ENCODE measurements around the gene LGR6.
A peak's percentile ranks its signal among the peaks of the same experiment; 100 is the strongest.
"Not testable (repeated sequence)": the region's sequence is repeated elsewhere in the genome, so short reads cannot be mapped to it uniquely, and the experiment has no call there.

LGR6 gene

DNA sequence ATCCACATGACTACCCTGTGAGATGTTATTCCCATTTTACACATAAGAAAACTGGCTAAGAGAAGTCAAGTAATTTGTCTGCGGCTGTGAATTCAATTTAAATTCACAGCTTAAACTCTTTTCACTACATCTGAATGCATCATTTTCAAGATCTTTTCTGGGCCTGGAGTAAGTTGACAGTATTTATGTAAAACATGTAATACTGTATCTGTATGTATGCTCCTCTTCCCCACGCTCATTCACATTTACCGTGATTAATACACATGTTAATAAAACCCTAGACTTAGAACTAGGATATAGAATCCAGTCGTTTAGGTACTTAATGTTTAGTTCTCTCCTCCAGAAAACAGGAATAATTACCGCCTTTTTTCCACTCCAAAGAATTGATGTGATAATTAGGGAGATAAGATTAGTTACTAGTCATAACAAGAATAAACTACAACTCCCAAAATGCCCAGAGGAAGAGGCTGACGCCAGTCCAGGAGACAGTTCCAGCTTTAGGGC is 154.5 kb downstream of the LGR6 start:
- no peak for DNase-seq

DNA sequence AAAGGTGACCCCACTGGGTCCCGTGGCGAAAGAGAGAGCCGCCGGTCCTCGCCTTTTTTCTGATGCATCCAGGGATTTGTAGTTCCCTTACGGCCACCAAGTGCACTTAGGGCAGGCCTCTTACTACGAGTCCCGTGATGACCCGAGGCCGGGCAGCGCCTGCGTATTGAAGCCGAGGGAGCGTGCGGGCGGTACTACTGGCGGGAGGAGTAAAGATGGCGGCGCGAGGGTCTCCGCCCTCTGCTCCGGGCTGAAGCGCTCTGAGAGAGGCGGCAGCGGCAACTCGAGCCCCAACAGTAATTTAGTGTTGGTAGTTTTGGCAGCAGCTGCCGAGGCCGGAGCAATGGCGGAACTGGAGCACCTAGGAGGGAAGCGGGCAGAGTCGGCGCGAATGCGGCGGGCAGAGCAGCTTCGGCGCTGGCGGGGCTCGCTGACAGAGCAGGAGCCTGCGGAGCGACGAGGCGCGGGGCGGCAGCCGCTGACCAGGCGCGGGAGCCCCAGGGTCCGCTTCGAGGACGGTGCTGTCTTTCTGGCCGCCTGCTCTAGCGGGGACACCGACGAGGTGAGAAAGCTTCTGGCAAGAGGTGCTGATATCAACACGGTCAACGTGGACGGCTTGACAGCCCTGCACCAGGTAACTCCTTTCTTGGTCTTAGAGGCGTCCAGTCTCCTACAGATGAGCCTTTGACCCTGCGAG is 155.1 kb downstream of the LGR6 start, which contains the start of gene PPP1R12B:
Gene PPP1R12B, plus strand, starts transcription at position 191 of the 697 bp plus-strand sequence. Its CDS starts 153 bp downstream, at position 344.
- peak; percentile 99 for DNase-seq

DNA sequence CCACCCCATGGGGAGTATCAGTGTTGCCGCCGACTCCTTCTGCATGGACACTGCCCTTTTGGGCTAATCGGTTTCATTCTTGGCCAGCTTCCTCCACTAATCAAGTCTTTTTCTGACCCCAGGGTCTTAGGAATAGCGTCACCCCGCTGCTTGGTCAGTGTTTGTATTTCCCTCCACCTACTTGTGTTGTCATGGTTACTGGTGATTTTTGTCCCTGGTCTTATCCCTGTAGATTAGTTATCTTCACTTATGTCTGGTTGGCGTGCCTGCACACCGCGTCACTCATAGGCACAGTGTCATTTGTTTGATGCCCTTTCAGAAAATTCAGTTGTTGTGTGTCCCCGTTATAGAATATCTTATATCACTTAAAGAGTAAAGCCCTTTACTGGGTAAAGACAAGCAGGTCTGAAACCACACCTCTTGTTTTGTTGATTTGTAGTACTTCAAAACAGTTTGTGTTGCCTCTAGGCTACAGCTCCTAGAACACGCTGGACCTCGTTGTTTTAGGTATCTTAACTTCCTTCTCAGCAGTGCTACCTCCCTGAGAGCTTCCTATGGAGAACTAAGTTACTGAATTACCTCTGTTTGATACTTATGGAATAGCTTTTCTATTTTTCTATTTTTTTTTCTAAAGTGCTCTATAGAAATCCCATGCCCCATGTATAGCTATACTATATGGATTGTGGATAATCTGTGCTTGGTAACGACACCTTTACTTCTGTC is 155.8 kb downstream of the LGR6 start:
- peak; percentile 68 for DNase-seq

DNA sequence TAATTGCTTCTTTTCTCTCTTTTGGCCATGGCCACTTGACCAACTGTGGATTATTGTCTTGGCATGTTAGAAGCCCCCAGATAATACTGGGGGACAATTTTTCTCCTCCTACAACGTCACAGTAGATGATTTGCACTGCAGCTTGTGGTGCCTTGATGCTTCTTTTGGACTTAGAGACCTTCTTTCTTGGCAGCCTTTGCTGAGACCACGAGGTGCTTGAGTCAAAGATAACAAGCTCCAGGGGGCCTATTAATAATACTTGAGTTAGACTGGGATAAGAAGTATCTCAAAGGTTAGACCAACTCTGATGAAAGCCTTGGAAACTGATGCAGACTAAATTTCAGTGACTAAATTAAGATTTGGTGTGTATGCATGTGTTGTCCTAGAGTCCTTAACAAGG is 158.1 kb downstream of the LGR6 start:
- no peak for DNase-seq

DNA sequence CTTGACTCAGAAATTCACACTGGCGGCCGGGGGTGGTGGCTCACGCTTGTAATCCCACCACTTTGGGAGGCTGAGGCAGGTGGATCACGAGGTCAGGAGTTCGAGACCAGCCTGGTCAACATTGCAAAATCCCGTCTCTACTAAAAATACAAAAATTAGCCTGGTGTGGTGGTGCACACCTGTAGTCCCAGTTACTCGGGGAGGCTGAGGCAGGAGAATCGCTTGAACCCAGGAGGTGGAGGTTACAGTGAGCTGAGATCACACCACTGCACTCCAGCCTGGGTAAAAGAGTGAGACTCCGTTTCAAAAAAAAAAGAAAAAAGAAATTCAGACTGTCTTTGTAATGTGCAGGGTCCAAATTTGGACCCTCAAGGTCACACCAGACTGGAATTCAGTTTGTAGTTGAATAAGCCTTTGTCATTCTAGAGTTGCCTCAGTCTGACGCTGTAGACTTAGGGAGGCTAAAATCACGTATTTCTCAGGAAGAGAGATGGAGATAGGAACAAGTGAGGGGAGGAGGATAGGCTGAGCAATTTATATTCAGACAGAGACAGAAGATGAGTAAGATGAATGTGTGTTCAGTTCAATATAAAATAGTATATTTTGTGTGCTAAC is 159.1 kb downstream of the LGR6 start:
- not testable (repeated sequence) for DNase-seq

DNA sequence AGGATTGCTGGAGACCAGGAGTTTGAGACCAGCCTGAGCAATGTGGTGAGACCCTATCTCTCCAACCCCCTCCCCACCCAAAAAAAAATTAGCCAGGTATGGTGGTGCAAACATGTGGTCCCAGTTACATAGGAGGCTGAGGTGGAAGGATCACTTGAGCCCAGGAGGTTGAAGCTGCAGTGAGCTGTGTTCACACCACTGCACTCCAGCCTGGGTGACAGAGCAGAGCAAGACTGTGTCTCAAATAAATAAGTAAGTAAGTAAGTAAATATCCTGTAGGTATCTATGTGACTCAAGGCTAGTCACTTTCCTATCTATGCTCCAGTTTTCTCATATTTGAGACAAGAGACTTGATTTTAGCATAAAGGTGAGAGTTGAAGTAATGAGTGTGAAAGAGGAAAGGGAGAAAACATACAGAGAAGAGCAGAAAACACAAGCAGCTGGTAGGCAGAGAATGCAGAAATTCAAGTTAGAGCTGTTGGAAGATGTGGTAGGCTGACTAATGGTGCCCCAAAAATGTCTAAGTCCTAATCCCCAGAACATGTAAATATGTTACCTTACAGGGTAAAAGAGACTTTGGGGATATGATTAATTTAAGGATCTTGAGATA is 162.4 kb downstream of the LGR6 start:
- no peak for DNase-seq

DNA sequence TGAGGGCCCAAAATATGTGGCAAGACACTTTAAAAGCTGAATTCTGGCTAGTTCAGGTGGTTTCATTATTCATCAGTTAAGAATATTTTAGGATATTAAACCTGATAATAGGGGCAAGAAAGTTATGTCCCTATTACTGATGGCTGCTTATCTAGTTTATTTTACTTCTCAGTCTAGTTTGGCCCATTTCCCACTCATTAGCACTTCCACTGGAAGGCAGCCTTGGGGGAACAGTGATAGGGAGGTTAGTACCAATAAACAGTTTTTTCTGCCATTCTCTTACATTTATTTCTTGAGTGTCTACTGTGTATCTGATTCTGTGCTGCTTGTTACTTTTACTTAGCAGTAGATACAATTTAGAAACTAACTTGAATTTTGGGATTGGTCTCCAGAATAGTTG is 163.9 kb downstream of the LGR6 start:
- no peak for DNase-seq

DNA sequence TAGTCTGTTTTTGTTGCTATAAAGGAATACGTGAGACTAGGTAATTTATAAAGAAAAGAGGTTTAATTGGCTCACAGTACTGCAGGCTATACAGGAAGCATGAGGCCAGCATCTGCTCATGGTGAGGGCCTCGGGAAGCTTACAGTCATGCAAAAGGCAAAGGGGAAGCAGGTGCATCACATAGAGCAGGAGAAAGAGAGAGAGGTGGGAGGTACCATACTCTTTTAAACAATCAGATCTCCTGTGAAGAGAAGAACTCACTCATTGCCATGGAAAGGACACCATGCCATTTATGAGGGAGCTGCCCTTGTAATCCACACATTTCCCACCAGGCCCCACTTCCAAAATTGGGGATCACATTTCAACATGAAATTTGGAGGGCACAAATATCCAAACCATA is 167.6 kb downstream of the LGR6 start:
- no peak for DNase-seq

DNA sequence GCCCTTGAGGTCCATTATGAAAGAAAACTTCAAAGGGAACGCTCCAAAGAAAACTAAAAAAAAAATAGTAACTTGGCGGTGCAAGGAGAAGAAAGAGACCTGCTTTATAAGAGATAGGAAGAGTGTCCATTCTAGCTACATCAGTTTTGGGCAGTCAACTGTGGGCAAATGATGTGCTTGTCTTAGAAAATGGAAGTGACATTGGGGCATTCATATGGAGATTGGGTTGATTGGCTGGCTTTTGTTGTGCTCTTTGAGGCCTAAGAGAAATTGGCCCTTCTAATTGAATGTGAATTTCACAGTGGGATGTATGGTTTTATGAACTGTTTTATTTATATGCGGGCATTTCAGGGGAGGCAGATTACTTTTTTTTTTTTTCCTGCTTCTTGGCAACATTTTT is 168.1 kb downstream of the LGR6 start:
- no peak for DNase-seq

DNA sequence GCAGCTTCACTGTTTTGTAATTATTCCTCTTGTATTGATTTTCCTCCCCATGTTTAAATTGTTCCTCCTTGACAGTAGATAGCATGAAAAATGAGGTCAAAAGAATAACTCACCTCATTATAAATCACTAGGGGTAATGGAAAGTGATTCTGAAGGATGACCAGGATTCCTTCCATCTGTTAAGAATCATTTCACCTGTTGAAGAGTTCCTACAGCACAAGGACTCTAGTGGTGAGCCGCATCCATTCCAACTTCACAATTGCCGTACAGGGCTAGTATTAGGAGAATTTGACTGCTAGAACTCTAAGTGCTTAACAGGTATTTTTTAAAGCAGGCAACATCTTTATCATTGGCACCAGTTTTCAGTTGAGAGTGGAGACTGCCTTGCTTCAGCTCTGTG is 168.6 kb downstream of the LGR6 start:
- no peak for DNase-seq

DNA sequence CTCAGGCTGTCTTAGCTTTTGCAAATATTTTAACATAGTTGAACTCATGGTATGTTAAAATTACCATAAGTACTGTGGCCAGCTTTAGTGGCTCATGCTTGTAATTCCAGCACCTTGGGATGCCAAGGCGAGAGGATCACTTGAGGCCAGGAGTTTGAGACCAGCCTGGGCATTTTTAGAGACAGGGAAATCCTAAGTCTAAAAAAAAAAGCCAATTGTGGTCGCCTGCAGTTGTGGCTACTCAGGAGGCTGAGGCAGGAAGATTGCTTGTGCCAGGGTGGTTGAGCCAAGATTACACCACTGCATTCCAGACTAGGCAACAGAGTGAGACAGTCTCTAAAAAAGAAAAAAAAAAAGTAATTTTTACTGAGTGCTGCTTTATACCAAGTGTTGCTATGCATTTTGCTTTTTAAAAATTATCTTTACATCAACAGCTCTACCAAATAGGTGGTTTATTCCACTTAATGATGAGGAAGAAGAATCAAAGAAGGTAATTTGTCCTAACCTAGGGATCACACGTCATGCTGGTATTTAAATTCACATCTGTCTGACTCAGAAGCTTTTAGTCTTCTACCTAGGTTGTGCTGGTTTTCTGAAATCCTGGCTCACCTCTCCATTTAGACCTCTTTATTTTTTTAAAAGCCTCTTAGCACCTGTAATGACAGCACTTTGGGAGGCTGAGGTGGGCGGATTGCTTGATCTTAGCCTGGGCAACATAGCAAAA is 171.7 kb downstream of the LGR6 start:
- DNase-seq = no peak

DNA sequence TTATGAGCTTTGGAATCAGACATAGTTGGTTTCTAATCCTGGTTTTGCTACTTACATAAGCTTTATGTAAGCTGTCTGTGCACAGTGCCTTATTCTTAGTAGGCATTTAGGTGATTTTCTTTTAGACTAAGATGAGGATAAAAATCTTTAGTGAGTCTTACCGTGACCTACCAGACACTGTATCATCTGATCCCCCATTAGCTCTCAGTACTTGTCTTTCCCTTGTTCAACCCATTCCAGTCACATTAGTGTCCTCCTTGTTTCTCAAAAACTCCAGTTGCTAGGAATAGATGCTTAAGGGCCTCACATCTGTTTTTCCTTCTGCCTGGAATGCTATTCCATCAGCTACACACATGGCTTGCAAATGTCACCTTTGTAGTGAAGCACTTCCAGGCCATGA is 173.7 kb downstream of the LGR6 start:
- no peak for DNase-seq
